ENCODE measurements around the gene CYTH3. TPM values are rescaled to one million over a fixed set of nuclear protein-coding genes. Genes with fewer than 3 reads are reported as not detected.

Gene CYTH3
- total RNA-seq, 1 donor from 2014 or later, result 2.6 TPM

- intact Hi-C loops (cut with micrococcal nuclease), result no loop called here
- TF ChIP-seq, protein P1, sequence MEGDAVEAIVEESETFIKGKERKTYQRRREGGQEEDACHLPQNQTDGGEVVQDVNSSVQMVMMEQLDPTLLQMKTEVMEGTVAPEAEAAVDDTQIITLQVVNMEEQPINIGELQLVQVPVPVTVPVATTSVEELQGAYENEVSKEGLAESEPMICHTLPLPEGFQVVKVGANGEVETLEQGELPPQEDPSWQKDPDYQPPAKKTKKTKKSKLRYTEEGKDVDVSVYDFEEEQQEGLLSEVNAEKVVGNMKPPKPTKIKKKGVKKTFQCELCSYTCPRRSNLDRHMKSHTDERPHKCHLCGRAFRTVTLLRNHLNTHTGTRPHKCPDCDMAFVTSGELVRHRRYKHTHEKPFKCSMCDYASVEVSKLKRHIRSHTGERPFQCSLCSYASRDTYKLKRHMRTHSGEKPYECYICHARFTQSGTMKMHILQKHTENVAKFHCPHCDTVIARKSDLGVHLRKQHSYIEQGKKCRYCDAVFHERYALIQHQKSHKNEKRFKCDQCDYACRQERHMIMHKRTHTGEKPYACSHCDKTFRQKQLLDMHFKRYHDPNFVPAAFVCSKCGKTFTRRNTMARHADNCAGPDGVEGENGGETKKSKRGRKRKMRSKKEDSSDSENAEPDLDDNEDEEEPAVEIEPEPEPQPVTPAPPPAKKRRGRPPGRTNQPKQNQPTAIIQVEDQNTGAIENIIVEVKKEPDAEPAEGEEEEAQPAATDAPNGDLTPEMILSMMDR (IDR thresholded peaks at IDR 0.05), result no peak
- no peaks in the 10 kb centered on the region for H3K9me3 Mint-ChIP-seq
- ChIA-PET CTCF (no interaction called here), POLR2A (no interaction called here)
- H3K27me3 Mint-ChIP-seq, result peaks cover 2% of the 10 kb centered on the region
- H3K36me3 Mint-ChIP-seq (ENCODE audit: low read depth), result no peaks in the 10 kb centered on the region
- H3K27ac Mint-ChIP-seq, result no peak overlapping the region
- no peaks in the 10 kb centered on the region for H3K4me1 Mint-ChIP-seq
- H3K4me3 Mint-ChIP-seq, result no peak overlapping the region
- ATAC-seq (ENCODE audit: low read depth) (no peak), DNase-seq (no peak)
Measured at GRCh38 chr7:6205971-6206660, 66.3 kb downstream of the CYTH3 start.

DNA sequence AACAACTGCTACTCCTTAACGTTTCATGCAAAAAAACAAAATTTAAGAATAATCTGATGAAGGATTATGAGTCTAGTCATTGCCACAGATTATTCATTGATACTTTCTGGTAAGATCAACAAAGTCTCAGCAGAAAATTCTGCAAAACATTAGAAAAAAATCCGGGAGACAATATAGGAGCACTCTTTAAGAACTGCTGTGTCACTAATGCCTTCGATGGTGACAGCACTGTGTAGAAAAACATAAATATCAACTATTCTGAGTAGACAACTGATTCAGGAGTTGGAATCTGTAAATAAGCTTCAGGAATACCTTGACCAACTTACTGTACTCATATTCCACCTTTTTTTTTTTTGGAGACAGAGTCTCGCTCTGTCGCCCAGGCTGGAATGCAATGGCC, 69.0 kb downstream of the CYTH3 start:
- H3K4me1 Mint-ChIP-seq, result no peaks in the 10 kb centered on the region
- POLR2A ChIA-PET, result interaction anchor here (0.7 kb wide), 1 partner anchor 201 kb away, joined by 3 read pairs; no protein-coding TSS in a partner anchor
- no peak overlapping the region for H3K4me3 Mint-ChIP-seq
- intact Hi-C loops (cut with micrococcal nuclease), result no loop called here
- CTCF ChIA-PET, result no interaction called here
- H3K9me3 Mint-ChIP-seq, result no peaks in the 10 kb centered on the region
- DNase-seq (no peak), ATAC-seq (ENCODE audit: low read depth) (no peak)
- no peaks in the 10 kb centered on the region for H3K27me3 Mint-ChIP-seq
- no peak overlapping the region for H3K27ac Mint-ChIP-seq
- TF ChIP-seq, protein P1 (IDR thresholded peaks at IDR 0.05), result no peak
- H3K36me3 Mint-ChIP-seq (ENCODE audit: low read depth), result no peaks in the 10 kb centered on the region

GRCh38 chr7:6202117-6202516, 70.3 kb downstream of the CYTH3 start:
- POLR2A ChIA-PET, result no interaction called here
- Mint-ChIP-seq H3K36me3 (ENCODE audit: low read depth) (no peaks in the 10 kb centered on the region), H3K9me3 (no peaks in the 10 kb centered on the region), H3K4me3 (no peak overlapping the region), H3K4me1 (no peaks in the 10 kb centered on the region), H3K27me3 (no peaks in the 10 kb centered on the region), H3K27ac (no peak overlapping the region)
- TF ChIP-seq, protein P1 (IDR thresholded peaks at IDR 0.05), result no peak
- ATAC-seq (ENCODE audit: low read depth) (no peak), DNase-seq (no peak)
- CTCF ChIA-PET, result no interaction called here
- intact Hi-C loops (cut with micrococcal nuclease), result no loop called here

GRCh38 chr7:6200971-6201370, 71.5 kb downstream of the CYTH3 start:
- ChIA-PET POLR2A (no interaction called here), CTCF (no interaction called here)
- DNase-seq, result no peak
- H3K4me1 Mint-ChIP-seq, result no peaks in the 10 kb centered on the region
- H3K36me3 Mint-ChIP-seq (ENCODE audit: low read depth), result no peaks in the 10 kb centered on the region
- peaks cover 3% of the 10 kb centered on the region for H3K27me3 Mint-ChIP-seq
- TF ChIP-seq, protein P1 (IDR thresholded peaks at IDR 0.05), result no peak
- H3K9me3 Mint-ChIP-seq, result no peaks in the 10 kb centered on the region
- H3K27ac Mint-ChIP-seq, result no peak overlapping the region
- intact Hi-C loops (cut with micrococcal nuclease), result no loop called here
- H3K4me3 Mint-ChIP-seq, result no peak overlapping the region
- ATAC-seq (ENCODE audit: low read depth), result no peak

DNA sequence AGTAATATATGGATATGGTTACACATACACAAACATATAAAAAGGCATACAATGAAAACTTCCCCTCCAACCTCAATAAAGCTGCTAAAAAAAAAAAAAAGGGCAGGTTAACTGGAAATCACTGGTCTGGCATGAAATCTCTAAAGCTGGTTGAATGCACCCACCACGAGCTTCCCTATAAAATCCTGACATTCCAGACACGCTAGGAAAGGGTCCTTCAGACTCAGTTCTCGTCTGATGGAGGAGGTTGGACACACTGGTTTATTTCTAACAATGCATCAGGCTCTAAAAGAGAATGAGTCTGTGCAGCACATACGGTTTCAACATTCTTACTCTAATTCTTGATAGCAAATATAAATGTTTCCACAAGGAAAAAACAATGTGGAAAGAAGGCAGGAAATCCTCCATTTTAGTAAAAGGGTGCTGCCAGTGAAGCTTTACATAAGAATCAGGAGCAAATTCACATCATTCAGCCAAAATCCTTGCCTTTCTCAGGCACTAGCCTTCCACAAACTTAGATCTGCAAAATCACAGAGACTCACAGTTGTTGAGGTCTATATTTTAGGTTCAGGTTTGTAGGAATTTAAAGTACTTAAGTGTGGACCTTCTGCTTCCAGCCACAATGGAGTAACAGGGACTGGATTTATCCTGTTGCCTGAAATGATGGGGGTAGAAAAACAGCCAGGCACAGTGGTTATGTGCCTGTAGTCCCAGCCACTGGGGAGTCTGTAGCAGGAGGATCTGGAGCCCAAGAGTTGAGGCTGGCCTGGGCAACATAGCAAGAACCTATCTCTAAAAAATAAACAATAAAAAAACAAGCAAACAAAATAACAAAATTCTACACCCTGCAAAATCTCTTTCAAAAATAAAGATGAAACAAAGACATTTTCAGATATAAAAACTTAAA, 73.5 kb downstream of the CYTH3 start:
- ATAC-seq (ENCODE audit: low read depth) (no peak), DNase-seq (no peak)
- CTCF ChIA-PET, result no interaction called here
- intact Hi-C loops (cut with micrococcal nuclease), result no loop called here
- Mint-ChIP-seq H3K4me3 (no peak overlapping the region), H3K4me1 (no peaks in the 10 kb centered on the region), H3K9me3 (no peaks in the 10 kb centered on the region), H3K27ac (no peak overlapping the region), H3K36me3 (ENCODE audit: low read depth) (no peaks in the 10 kb centered on the region), H3K27me3 (peaks cover 3% of the 10 kb centered on the region)
- TF ChIP-seq, protein P1 (IDR thresholded peaks at IDR 0.05), result no peak
- POLR2A ChIA-PET, result no interaction called here

Data from activated B cell treated with CpG ODN at 0.5 μM for 24 hours (primary cell).